Heart left ventricle (tissue), 13 donors: Measurements from ENCODE around the gene MLLT3.

Experiments used
- CTCF ChIP-seq, 12 donors: fragments of 200-600 bp; sonication (generic) in 4 of 12; IDR thresholded peaks; one replicate each; pipeline versions ENCODE4 v1.5.0 to v1.8.0; 2018 to 2022; ENCODE audit warnings: antibody characterized with exemption in 12 of 12, mild to moderate bottlenecking in 5 of 12
- POLR2A ChIP-seq, 2 donors: fragments of 450-650 bp; IDR thresholded peaks; one replicate each; pipeline ENCODE4 v1.6.1; 2017; ENCODE audit warnings: antibody characterized with exemption in 2 of 2, mild to moderate bottlenecking in 2 of 2, moderate library complexity in 2 of 2
- donor health status: ischemic (EF 13 %, LVEDD 7.1; RV severe dilation, severe dysfunction).
- donor health status: DM: no; HTN: yes; CAD: no.
- donor health status: DM: no; HTN: no; CAD: no.
- donor health status: ischemic (EF 25% LVEDD 6.9; RV normal size, moderate dysfunction).
- donor health status: ischemic (EF 25% LVEDD 5.7; RV mildly dilated, moderate dysfunction).
- donor health status: ischemic (EF 35%, LVEDD 5.7; RV mildly dilated, moderate dysfunction).
- donor health status: nonischemic (EF 11% LVEDD 7.7; RV severe dilation, severe dysfunction).
- donor health status: DM: yes; HTN: yes; CAD: no.
- donor health status: PGD.
- donor health status: ischemic (EF 29% LVEDD 5.4; RV normal size, mild dysfunction).
- donor health status: nonischemic (EF 23%, LVEDD 6.1; RV moderate dilation, normal function).

DNA sequence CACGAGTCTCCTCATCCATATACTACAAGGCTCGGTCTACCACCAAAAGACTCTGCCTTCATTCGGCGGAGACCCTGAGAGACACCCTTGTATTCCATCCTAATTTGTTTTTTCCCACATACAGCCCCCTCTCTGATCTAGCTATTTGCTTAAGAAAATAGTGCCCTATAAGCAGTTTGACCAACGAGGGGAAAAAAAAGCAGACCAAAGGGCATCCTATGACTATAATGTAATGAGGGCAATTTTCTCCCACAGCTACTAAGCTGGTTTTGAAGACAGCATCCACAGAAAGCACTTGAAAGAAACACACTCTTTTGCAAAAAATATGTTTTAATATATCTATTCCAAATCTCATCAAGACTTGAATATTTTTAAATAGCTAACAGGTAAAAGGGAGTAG lies 147.8 kb downstream of the MLLT3 start:
- TF ChIP-seq POLR2A (IDR thresholded peaks at IDR 0.05) (no peak), CTCF (IDR thresholded peaks at IDR 0.05) (no peak)
